ENCODE measurements around the gene TNFRSF9. TPM values are rescaled to one million over a fixed set of nuclear protein-coding genes. Genes with fewer than 3 reads are reported as not detected.
A peak's percentile ranks its signal among the peaks of the same experiment; 100 is the strongest.

The TNFRSF9 gene
- not detected in 2 replicates for total RNA-seq (2021)
- long read RNA-seq, result 0 reads

DNA sequence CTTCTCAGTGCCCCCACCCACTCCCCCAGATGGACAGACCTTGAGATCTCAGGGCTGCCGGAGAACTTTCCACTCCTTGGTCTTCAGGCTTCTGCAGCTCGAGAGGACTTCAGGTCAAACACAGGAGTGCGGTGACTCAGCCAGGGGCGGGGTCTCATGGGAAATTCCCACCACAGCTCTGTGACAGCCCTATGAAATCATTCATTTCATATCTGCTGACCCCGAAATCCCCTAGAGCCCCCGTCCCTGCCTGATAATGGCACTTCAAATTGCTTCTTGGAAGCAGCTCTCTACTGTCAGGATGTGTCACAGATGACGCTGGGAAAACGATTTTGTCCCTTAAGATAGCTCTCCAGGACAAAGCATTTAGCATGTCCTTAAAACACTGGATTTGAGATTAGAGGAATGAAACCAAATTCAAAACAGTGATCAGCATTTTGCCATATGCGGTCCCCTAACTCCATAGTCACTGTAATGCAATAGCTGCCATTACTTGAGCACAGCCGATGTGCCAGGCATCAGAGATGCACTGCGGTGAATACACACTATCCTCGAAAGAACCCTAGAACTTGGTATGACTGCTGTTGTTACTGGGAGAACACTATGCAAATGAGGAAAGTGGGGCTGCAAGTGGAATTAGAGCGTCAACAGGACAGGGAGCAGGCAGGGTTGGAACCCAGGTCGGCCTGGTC is at the start of gene TNFRSF9:
Gene TNFRSF9, minus strand, starts transcription at position 95 of the 692 bp plus-strand sequence. CDS start 845 bp downstream, outside the sequence.
- Histone ChIP-seq H3K9me3 (ENCODE audit: control insufficient read depth, low read depth, low read length) (no peaks in the 10 kb centered on the region), H2BK5ac (ENCODE audit: insufficient read length, low read length) (no peak within 1 kb of the TSS), H4K91ac (ENCODE audit: insufficient read length, low read depth, low read length) (no peak within 1 kb of the TSS), H4K5ac (ENCODE audit: insufficient read length, low read depth, low read length) (no peak within 1 kb of the TSS), H2AFZ (ENCODE audit: low read length) (no peak within 1 kb of the TSS), H4K8ac (replicated peaks; ENCODE audit: insufficient read length, low read depth, low read length) (no peak within 1 kb of the TSS), H3K18ac (ENCODE audit: insufficient read length, low read depth, low read length) (no peak within 1 kb of the TSS), H3K4me2 (ENCODE audit: insufficient read depth, insufficient read length, low read length) (no peak within 1 kb of the TSS), H2AK5ac (ENCODE audit: insufficient read length, low read length) (no peak within 1 kb of the TSS), H3K23ac (ENCODE audit: insufficient read length, low read depth, low read length) (peak within 1 kb of the TSS; percentile 42), H2BK15ac (ENCODE audit: low read depth, low read length) (no peak within 1 kb of the TSS), H3K4me1 (ENCODE audit: insufficient read depth, low read length) (no peaks in the 10 kb centered on the region), H3K23me2 (ENCODE audit: insufficient read length, low read depth, low read length, poor library complexity, severe bottlenecking) (no peaks in the 10 kb centered on the region), H4K20me1 (ENCODE audit: control insufficient read depth, insufficient read depth, insufficient read length) (no peaks in the 10 kb centered on the region), H3T11ph (ENCODE audit: low read length) (no peak within 1 kb of the TSS), H2BK12ac (ENCODE audit: insufficient read length, low read depth, low read length) (no peak within 1 kb of the TSS), H3K4ac (ENCODE audit: low read depth, low read length) (no peak within 1 kb of the TSS), H3K9ac (ENCODE audit: extremely low read depth, insufficient read length, low read length) (no peak within 1 kb of the TSS), H2BK120ac (ENCODE audit: low read depth, low read length, poor library complexity, severe bottlenecking) (no peak within 1 kb of the TSS), H3K79me2 (ENCODE audit: insufficient read depth, low read length) (no peaks in the 10 kb centered on the region), H3K14ac (ENCODE audit: insufficient read depth, low read length) (no peak within 1 kb of the TSS), H3K79me1 (ENCODE audit: insufficient read depth, low read depth, low read length, poor library complexity, severe bottlenecking) (no peaks in the 10 kb centered on the region), H2BK20ac (ENCODE audit: low read depth, low read length, poor library complexity, severe bottlenecking) (no peak within 1 kb of the TSS), H3K27ac (ENCODE audit: insufficient read length, low read depth, low read length) (no peak within 1 kb of the TSS), H3K27me3 (ENCODE audit: insufficient read depth, low read length) (peaks cover 18% of the 10 kb centered on the region; the same call in 1 of the 2 replicates), H3K56ac (ENCODE audit: insufficient read length, low read depth, low read length) (no peak within 1 kb of the TSS)
- peaks cover 63% of the 10 kb centered on the region for H3K27me3 Mint-ChIP-seq (ENCODE audit: low read depth)
- H3K4me1 Mint-ChIP-seq, result peaks cover 6 to 15% of the 10 kb centered on the region in 2 experiments; a peak in 3 of 4 replicates
- H3K36me3 Mint-ChIP-seq (ENCODE audit: insufficient read depth in 1 of 3, low read depth in 3 of 3), result no peaks in the 10 kb centered on the region
- TF ChIP-seq CTCF (conservative IDR thresholded peaks at IDR 0.05), result no peak
- peaks cover 0 to 2% of the 10 kb centered on the region in 2 experiments; a peak in 1 of 5 replicates for H3K9me3 Mint-ChIP-seq
- H3K4me3 Mint-ChIP-seq, result peak within 1 kb of the TSS in 1 of 2 experiments; percentile 68; a peak in 1 of 5 replicates
- no peak within 1 kb of the TSS for H3K27ac Mint-ChIP-seq
- WGBS (ENCODE audit: extremely low coverage, insufficient read length, low lambda C conversion rate), result no CpG with 5 or more reads among the region's 14 CpGs
- no peak for DNase-seq
